Kidney (tissue), 14 donors: ENCODE data around the gene ACOX2. TPM values are rescaled to one million over a fixed set of nuclear protein-coding genes. Genes with fewer than 3 reads are reported as not detected.

ENCODE experiments used
- DNase-seq, 5 donors: peaks; one replicate each; pipeline ENCODE4 v3.0.0-alpha.2; 2013 to 2020
- FAIRE-seq: peaks from 2 replicates; lab custom pipeline; 2012; peaks lifted over from hg19 to GRCh38; lab: Jason Lieb, UNC
- H3K27ac ChIP-seq, 2 donors: one replicate each; pipeline ENCODE4 v1.7.0; 2013; ENCODE audit warnings: low read depth in 2 of 2, low read length in 2 of 2, inconsistent platforms in 1 of 2
- H3K27me3 ChIP-seq: one replicate; pipeline ENCODE4 v1.7.1; 2013; ENCODE audit warnings: low read length, inconsistent platforms; ENCODE audit not compliant: control insufficient read depth, insufficient read depth
- H3K36me3 ChIP-seq, 3 donors: one replicate each; pipeline versions ENCODE4 v1.7.0 to v1.7.1; 2013; ENCODE audit warnings: low read length in 3 of 3, control low read depth in 1 of 3, inconsistent platforms in 1 of 3; ENCODE audit not compliant: insufficient read depth in 3 of 3, control insufficient read depth in 2 of 3
- H3K4me1 ChIP-seq, 3 donors: one replicate each; pipeline versions ENCODE4 v1.7.0 to v1.7.1; 2013; ENCODE audit warnings: low read length in 3 of 3, inconsistent platforms in 1 of 3, low read depth in 1 of 3; ENCODE audit not compliant: control insufficient read depth in 2 of 3, insufficient read depth in 2 of 3
- H3K4me3 ChIP-seq, 3 donors: one replicate each; pipeline versions ENCODE4 v1.7.0 to v1.8.1; 2013; ENCODE audit warnings: low read length in 3 of 3, control low read depth in 1 of 3, inconsistent platforms in 1 of 3
- H3K9ac ChIP-seq, 3 donors: one replicate each; pipeline versions ENCODE4 v1.7.0 to v1.7.1; 2013; ENCODE audit warnings: low read length in 3 of 3, control low read depth in 1 of 3, inconsistent platforms in 1 of 3
- H3K9me3 ChIP-seq, 3 donors: one replicate each; pipeline versions ENCODE4 v1.7.0 to v1.7.1; 2013; ENCODE audit warnings: low read length in 3 of 3, control low read depth in 1 of 3, inconsistent platforms in 1 of 3; ENCODE audit not compliant: control insufficient read depth in 2 of 3, insufficient read depth in 1 of 3
- CTCF ChIP-seq: IDR thresholded peaks from 3 replicates; pipeline ENCODE4 v1.5.1; 2012; ENCODE audit warnings: mild to moderate bottlenecking, moderate library complexity, borderline replicate concordance; ENCODE audit not compliant: insufficient read depth; ENCODE audit errors: extremely low read depth
- intact Hi-C: fragments of 100-400 bp; cut with DNase I; formaldehyde crosslinking; loops from one replicate; pipeline ENCODE4 v1.11.1; 2022
- polyA plus RNA-seq: library from polyadenylated mRNA; stranded (reverse); fragments of 350-450 nt; fragmentation: Illumina TruSeq; extraction: RNeasy Lipid Tissue Mini Kit (QIAGEN cat#74804); gene quantifications from one replicate; pipeline ENCODE4 v1.2.3, GENCODE V29; 2014; ENCODE audit warnings: low read depth, low replicate concordance; ENCODE audit not compliant: insufficient read depth
- total RNA-seq: library from RNA; stranded (reverse); fragmentation: NEBNext Ultra II Directional; extraction: Animal tissue kit (Norgen Biotek cat#: 25700); gene quantifications from one replicate; pipeline ENCODE4 v1.2.1, GENCODE V29; 2021
- donor health status: control.
- donor health status: control.
- donor health status: control.
- donor health status: control.
- donor health status: control.
- donor health status: DM: yes; HTN: yes; CAD: no.
- donor health status: Normal renal cell carcinoma (clear cell type).

Gene ACOX2
- total and polyA plus RNA-seq, 2 donors from 2014 or later = 18.6 to 85.5 TPM

- DNase-seq (no peak), FAIRE-seq (no peak)
- no peaks in the 10 kb centered on the region for H3K27me3 ChIP-seq
- H3K36me3 ChIP-seq = no peaks in the 10 kb centered on the region
- no peak for TF ChIP-seq CTCF
- H3K4me3 ChIP-seq = no peak overlapping the region
- intact Hi-C loops = no loop called here
- no peaks in the 10 kb centered on the region for H3K9me3 ChIP-seq
- no peaks in the 10 kb centered on the region for H3K4me1 ChIP-seq
- no peak overlapping the region for H3K9ac ChIP-seq
- H3K27ac ChIP-seq = no peak overlapping the region
Measured at GRCh38 chr3:58484722-58485069, 52.3 kb downstream of the ACOX2 start.

GRCh38 chr3:58484045-58484721 lies 52.8 kb downstream of the ACOX2 start:
- no peak for FAIRE-seq
- Histone ChIP-seq H3K9ac (no peak overlapping the region), H3K9me3 (no peaks in the 10 kb centered on the region), H3K36me3 (no peaks in the 10 kb centered on the region), H3K27me3 (no peaks in the 10 kb centered on the region), H3K4me3 (no peak overlapping the region), H3K4me1 (no peaks in the 10 kb centered on the region), H3K27ac (no peak overlapping the region)
- no peak for DNase-seq
- no peak for TF ChIP-seq CTCF
- intact Hi-C loops = no loop called here

- H3K4me1 ChIP-seq = no peaks in the 10 kb centered on the region
- FAIRE-seq = no peak
- H3K9me3 ChIP-seq = no peaks in the 10 kb centered on the region
- no peaks in the 10 kb centered on the region for H3K36me3 ChIP-seq
- no peak overlapping the region for H3K27ac ChIP-seq
- no peak overlapping the region for H3K9ac ChIP-seq
- no peak for DNase-seq
- TF ChIP-seq CTCF = no peak
- H3K4me3 ChIP-seq = no peak overlapping the region
- intact Hi-C loops = no loop called here
- no peaks in the 10 kb centered on the region for H3K27me3 ChIP-seq
Measured at GRCh38 chr3:58482917-58483636, 53.9 kb downstream of the ACOX2 start.
